ENCODE results near the gene TMEM191C. TPM values are rescaled to one million over a fixed set of nuclear protein-coding genes. Genes with fewer than 3 reads are reported as not detected.
"Not testable (repeated sequence)": the region's sequence is repeated elsewhere in the genome, so short reads cannot be mapped to it uniquely, and the experiment has no call there.

TMEM191C gene
- total RNA-seq, 1 experiment from 2014 or later, result 4.0 TPM

- H2AFZ ChIP-seq; H3K9me2 ChIP-seq (ENCODE audit: insufficient read depth); H3K9me3 ChIP-seq (ENCODE audit: insufficient read depth, low read depth); H3K4me1 ChIP-seq (replicated peaks; ENCODE audit: insufficient read depth); CTCF ChIA-PET; POLR2A ChIA-PET (ENCODE audit: unreplicated experiment); H4K20me1 ChIP-seq (ENCODE audit: insufficient read depth); H3K36me3 ChIP-seq (ENCODE audit: low read depth); H3K79me2 ChIP-seq (ENCODE audit: low read depth); H3K4me2 ChIP-seq; intact Hi-C loops (cut with micrococcal nuclease; ENCODE audit: unreplicated experiment); DNase-seq; H3K27me3 ChIP-seq (ENCODE audit: insufficient read depth, low read depth); H3F3A ChIP-seq (ENCODE audit: insufficient read depth, low read depth); BruUV-seq (replicated peaks); H3K27ac ChIP-seq; H3K4me3 ChIP-seq: not testable (repeated sequence)
These were observed 5.8 kb downstream of the TMEM191C start for GRCh38 chr22:21472984-21473383.

- H3K4me2 ChIP-seq; H3K4me1 ChIP-seq (replicated peaks; ENCODE audit: insufficient read depth); H3K9me3 ChIP-seq (ENCODE audit: insufficient read depth, low read depth); H3K4me3 ChIP-seq; H3F3A ChIP-seq (ENCODE audit: insufficient read depth, low read depth); H3K27ac ChIP-seq; intact Hi-C loops (cut with micrococcal nuclease; ENCODE audit: unreplicated experiment); H3K36me3 ChIP-seq (ENCODE audit: low read depth); POLR2A ChIA-PET (ENCODE audit: unreplicated experiment); DNase-seq; H4K20me1 ChIP-seq (ENCODE audit: insufficient read depth); H3K79me2 ChIP-seq (ENCODE audit: low read depth); H2AFZ ChIP-seq; BruUV-seq (replicated peaks); H3K27me3 ChIP-seq (ENCODE audit: insufficient read depth, low read depth); H3K9me2 ChIP-seq (ENCODE audit: insufficient read depth); CTCF ChIA-PET: not testable (repeated sequence)
These were observed 6.5 kb downstream of the TMEM191C start for GRCh38 chr22:21473664-21474063.

GRCh38 chr22:21484039-21484438, 16.9 kb downstream of the TMEM191C start:
- H2AFZ ChIP-seq; H3K4me1 ChIP-seq (replicated peaks; ENCODE audit: insufficient read depth); H3K27me3 ChIP-seq (ENCODE audit: insufficient read depth, low read depth); H3K36me3 ChIP-seq (ENCODE audit: low read depth); H3K4me3 ChIP-seq; H3K9me3 ChIP-seq (ENCODE audit: insufficient read depth, low read depth); H3K9me2 ChIP-seq (ENCODE audit: insufficient read depth); H3K79me2 ChIP-seq (ENCODE audit: low read depth); H3K27ac ChIP-seq; H3F3A ChIP-seq (ENCODE audit: insufficient read depth, low read depth); H4K20me1 ChIP-seq (ENCODE audit: insufficient read depth); CTCF ChIA-PET; H3K4me2 ChIP-seq; POLR2A ChIA-PET (ENCODE audit: unreplicated experiment); BruUV-seq (replicated peaks); intact Hi-C loops (cut with micrococcal nuclease; ENCODE audit: unreplicated experiment); DNase-seq: not testable (repeated sequence)

DNA sequence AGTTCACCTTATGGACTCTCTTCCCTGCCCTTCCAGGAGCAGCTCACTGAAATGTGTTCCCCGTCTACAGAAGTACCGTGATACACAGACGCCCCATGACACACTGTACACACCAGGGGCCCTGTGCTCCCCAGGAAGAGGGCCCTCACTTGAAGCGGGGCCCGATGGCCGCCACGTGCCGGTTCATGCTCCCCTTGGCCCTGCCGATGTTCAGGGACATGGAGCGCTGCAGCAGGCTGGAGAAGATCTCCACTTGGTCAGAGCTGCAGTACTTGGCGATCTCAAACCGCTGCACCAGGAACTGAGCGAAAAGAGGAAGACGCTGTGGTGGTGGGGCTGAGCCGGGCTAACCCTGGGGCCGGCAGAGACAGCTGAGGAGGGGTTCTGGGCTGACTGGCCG, 20.5 kb downstream of the TMEM191C start:
- H3K9me2 ChIP-seq (ENCODE audit: insufficient read depth); H3K4me1 ChIP-seq (replicated peaks; ENCODE audit: insufficient read depth); DNase-seq; intact Hi-C loops (cut with micrococcal nuclease; ENCODE audit: unreplicated experiment); H3F3A ChIP-seq (ENCODE audit: insufficient read depth, low read depth); H3K4me2 ChIP-seq; POLR2A ChIA-PET (ENCODE audit: unreplicated experiment); H3K27ac ChIP-seq; H4K20me1 ChIP-seq (ENCODE audit: insufficient read depth); H3K79me2 ChIP-seq (ENCODE audit: low read depth); H3K9me3 ChIP-seq (ENCODE audit: insufficient read depth, low read depth); BruUV-seq (replicated peaks); H2AFZ ChIP-seq; CTCF ChIA-PET; H3K36me3 ChIP-seq (ENCODE audit: low read depth); H3K27me3 ChIP-seq (ENCODE audit: insufficient read depth, low read depth); H3K4me3 ChIP-seq: not testable (repeated sequence)

DNA sequence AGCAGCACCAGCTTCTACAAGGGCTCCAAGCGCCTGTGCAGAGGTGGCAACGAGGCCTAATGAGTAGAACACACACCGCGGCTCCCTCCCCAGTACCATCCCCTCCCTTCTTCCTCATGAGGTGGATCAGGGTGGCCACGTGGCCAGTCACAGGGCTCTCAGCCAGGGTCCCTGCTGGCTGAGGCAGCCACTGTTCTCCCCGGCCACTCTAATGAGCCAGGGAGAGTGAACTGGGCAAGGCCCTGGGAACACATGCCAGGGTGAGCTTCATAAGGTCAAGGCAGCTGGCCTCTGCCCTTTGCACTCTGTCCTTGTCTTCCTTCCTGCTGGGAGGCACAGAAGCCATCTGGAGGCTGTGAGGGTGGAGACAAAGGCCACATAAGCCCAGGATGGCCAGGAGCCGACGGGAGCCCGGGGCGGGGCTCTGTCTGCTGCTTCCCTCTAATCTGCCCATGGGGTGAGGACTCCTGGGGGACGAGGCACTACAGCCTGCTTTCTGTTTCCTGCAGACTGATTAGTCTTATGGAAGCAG, 22.0 kb downstream of the TMEM191C start:
- CTCF ChIA-PET; intact Hi-C loops (cut with micrococcal nuclease; ENCODE audit: unreplicated experiment); H2AFZ ChIP-seq; H3K27me3 ChIP-seq (ENCODE audit: insufficient read depth, low read depth); H3F3A ChIP-seq (ENCODE audit: insufficient read depth, low read depth); POLR2A ChIA-PET (ENCODE audit: unreplicated experiment); H3K9me3 ChIP-seq (ENCODE audit: insufficient read depth, low read depth); H3K9me2 ChIP-seq (ENCODE audit: insufficient read depth); H4K20me1 ChIP-seq (ENCODE audit: insufficient read depth); H3K4me3 ChIP-seq; H3K36me3 ChIP-seq (ENCODE audit: low read depth); H3K4me2 ChIP-seq; H3K27ac ChIP-seq; H3K4me1 ChIP-seq (replicated peaks; ENCODE audit: insufficient read depth); H3K79me2 ChIP-seq (ENCODE audit: low read depth); BruUV-seq (replicated peaks); DNase-seq: not testable (repeated sequence)

GRCh38 chr22:21490556-21490955, 23.4 kb downstream of the TMEM191C start:
- H3K79me2 ChIP-seq (ENCODE audit: low read depth); POLR2A ChIA-PET (ENCODE audit: unreplicated experiment); H3K27me3 ChIP-seq (ENCODE audit: insufficient read depth, low read depth); intact Hi-C loops (cut with micrococcal nuclease; ENCODE audit: unreplicated experiment); H3K9me3 ChIP-seq (ENCODE audit: insufficient read depth, low read depth); H2AFZ ChIP-seq; H3K27ac ChIP-seq; CTCF ChIA-PET; DNase-seq; H3K4me1 ChIP-seq (replicated peaks; ENCODE audit: insufficient read depth); H4K20me1 ChIP-seq (ENCODE audit: insufficient read depth); H3K4me3 ChIP-seq; BruUV-seq (replicated peaks); H3K9me2 ChIP-seq (ENCODE audit: insufficient read depth); H3K4me2 ChIP-seq; H3K36me3 ChIP-seq (ENCODE audit: low read depth); H3F3A ChIP-seq (ENCODE audit: insufficient read depth, low read depth): not testable (repeated sequence)

DNA sequence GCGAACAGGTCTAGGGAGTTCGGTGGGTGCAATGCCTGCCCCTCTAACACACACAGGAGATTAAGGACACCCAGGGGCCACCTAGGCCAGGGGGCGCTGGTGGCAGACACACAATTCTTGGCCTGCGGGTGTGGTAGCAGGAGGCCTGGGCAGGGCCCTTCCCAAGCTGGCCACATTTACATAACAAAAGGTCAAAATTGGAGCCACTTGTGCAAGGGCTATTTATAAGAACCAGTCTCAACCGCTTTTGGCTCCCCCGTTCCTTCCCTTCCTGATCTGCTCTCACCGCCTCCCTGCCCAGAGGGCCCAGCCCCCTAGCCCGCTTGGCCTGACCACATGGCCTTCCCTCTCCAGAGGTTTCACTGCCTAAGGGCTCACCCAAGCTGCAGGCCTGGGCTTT, 25.1 kb downstream of the TMEM191C start:
- H3F3A ChIP-seq (ENCODE audit: insufficient read depth, low read depth); intact Hi-C loops (cut with micrococcal nuclease; ENCODE audit: unreplicated experiment); H3K36me3 ChIP-seq (ENCODE audit: low read depth); H3K27me3 ChIP-seq (ENCODE audit: insufficient read depth, low read depth); POLR2A ChIA-PET (ENCODE audit: unreplicated experiment); H3K9me3 ChIP-seq (ENCODE audit: insufficient read depth, low read depth); H3K79me2 ChIP-seq (ENCODE audit: low read depth); H3K4me2 ChIP-seq; CTCF ChIA-PET; H3K4me1 ChIP-seq (replicated peaks; ENCODE audit: insufficient read depth); H4K20me1 ChIP-seq (ENCODE audit: insufficient read depth); H2AFZ ChIP-seq; DNase-seq; H3K9me2 ChIP-seq (ENCODE audit: insufficient read depth); H3K4me3 ChIP-seq; BruUV-seq (replicated peaks); H3K27ac ChIP-seq: not testable (repeated sequence)

Measured in PC-9 (cell line).